Gastroesophageal sphincter (tissue), 4 donors: Measurements from ENCODE around the gene FBXO47. TPM values are rescaled to one million over a fixed set of nuclear protein-coding genes. Genes with fewer than 3 reads are reported as not detected.
A peak's percentile ranks its signal among the peaks of the same experiment; 100 is the strongest.

ENCODE experiments used
- ATAC-seq: fragments of 150-250 bp; one replicate; pipeline ENCODE4 v1.9.1; 2016; ENCODE audit warnings: mild to moderate bottlenecking, moderate library complexity
- H3K27ac ChIP-seq, 4 donors: fragments of 200-600 bp; sonication (generic) in 3 of 4; 1 replicate in 3 of 4; 2 replicates in 1 of 4; pipeline ENCODE4 v1.5.1; 2016 to 2019
- H3K27me3 ChIP-seq: fragments of 200-600 bp; sonication (generic); one replicate; pipeline ENCODE4 v1.5.1; 2019
- H3K36me3 ChIP-seq, 2 donors: fragments of 200-600 bp; sonication (generic); one replicate each; pipeline ENCODE4 v1.5.1; 2019; ENCODE audit warnings: control low read depth in 1 of 2
- H3K4me1 ChIP-seq, 3 donors: fragments of 200-600 bp; sonication (generic); 1 replicate in 2 of 3; 2 replicates in 1 of 3; pipeline ENCODE4 v1.5.1; 2016 to 2019; ENCODE audit warnings: control low read depth in 2 of 3
- H3K4me3 ChIP-seq, 2 donors: fragments of 200-600 bp; sonication (generic); one replicate each; pipeline ENCODE4 v1.5.1; 2019; ENCODE audit warnings: mild to moderate bottlenecking in 1 of 2, moderate library complexity in 1 of 2
- H3K9me3 ChIP-seq, 3 donors: fragments of 200-600 bp; sonication (generic); one replicate each; pipeline ENCODE4 v1.5.1; 2017 to 2019; ENCODE audit warnings: control low read depth in 2 of 3
- CTCF ChIP-seq, 4 experiments: fragments of 200-600 bp in 2 of 4; fragments of 450-650 bp in 2 of 4; sonication (generic) in 1 of 4; IDR thresholded peaks; one replicate each; pipeline ENCODE4 v1.5.1; 2017 to 2019; ENCODE audit warnings: antibody characterized with exemption in 4 of 4, mild to moderate bottlenecking in 2 of 4, moderate library complexity in 2 of 4
- EP300 ChIP-seq: sonication (generic); formaldehyde crosslinking; IDR thresholded peaks from one replicate; pipeline ENCODE4 v1.6.1; 2017; ENCODE audit warnings: antibody characterized with exemption, mild to moderate bottlenecking
- POLR2A ChIP-seq, 2 donors: fragments of 450-650 bp; IDR thresholded peaks; one replicate each; pipeline ENCODE4 v1.6.1; 2017; ENCODE audit warnings: antibody characterized with exemption in 2 of 2, mild to moderate bottlenecking in 2 of 2, moderate library complexity in 1 of 2
- POLR2AphosphoS5 ChIP-seq: sonication (generic); formaldehyde crosslinking; IDR thresholded peaks from one replicate; pipeline ENCODE4 v1.6.1; 2017; ENCODE audit warnings: antibody characterized with exemption
- WGBS, 2 donors: methylation state at CpG; one replicate each; pipeline ENCODE4 v1.1.5; 2018; ENCODE audit warnings: low coverage in 1 of 2; 5-methylcytosine and 5-hydroxymethylcytosine counted together
- total RNA-seq, 4 donors: library from RNA; depleted of rRNA; stranded (reverse); fragments of >200 nt; gene quantifications; one replicate each; pipeline ENCODE4 v1.1.0, GENCODE V29; 2016

Gene FBXO47
- total RNA-seq, 4 donors from 2014 or later = 0.25 TPM; not detected in 3

DNA sequence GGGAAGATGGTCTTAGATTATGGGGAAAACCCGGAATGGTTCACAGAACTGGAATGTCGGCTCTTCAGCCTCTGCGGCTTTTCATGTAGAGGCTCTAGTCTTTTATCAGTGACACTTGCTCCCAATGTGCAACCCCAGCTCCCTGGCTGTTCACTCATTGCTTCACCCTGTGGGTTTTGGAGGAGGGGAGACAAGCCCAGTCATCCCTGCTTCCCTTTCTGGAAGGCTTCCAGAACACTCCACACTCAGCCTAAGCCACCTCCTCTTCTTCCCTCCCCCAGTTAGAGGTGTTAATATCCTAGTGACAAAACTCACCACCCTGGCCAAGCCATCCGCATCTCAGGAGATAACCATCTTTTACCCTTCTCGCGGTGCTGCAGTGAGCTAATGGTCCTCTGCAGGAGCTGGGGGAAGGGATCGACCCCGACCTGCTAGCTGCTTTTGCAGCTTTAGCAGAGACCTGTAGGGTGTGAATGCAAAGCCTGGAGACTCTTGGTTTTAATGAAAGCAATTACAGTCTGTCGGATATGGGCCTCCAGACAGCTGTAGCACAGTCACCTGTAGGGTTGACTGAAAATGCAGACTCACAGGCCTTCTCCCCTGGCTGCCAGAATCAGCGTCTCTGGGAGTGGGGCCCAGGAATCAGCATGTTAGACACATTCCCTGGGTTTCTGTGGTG, 66.1 kb downstream of the FBXO47 start:
- Histone ChIP-seq H3K4me3 (no peak overlapping the region), H3K36me3 (peaks cover 0 to 60% of the 10 kb centered on the region in 2 donors), H3K9me3 (no peaks in the 10 kb centered on the region), H3K4me1 (peaks cover 4 to 80% (median 48%) of the 10 kb centered on the region in 3 donors), H3K27me3 (no peaks in the 10 kb centered on the region), H3K27ac (peak overlapping the region in 3 of 4 donors; percentile 31 to 73 (median 60))
- ATAC-seq = peak; percentile 65
- 22% methylated on average over 5 of the region's 10 CpGs; no CpG with 5 or more reads in 1 of the 2 donors for WGBS, 2 donors
- TF ChIP-seq CTCF (IDR thresholded peaks at IDR 0.05) (no peak), POLR2AphosphoS5 (no peak), POLR2A (IDR thresholded peaks at IDR 0.05) (no peak), EP300 (no peak)

GRCh38 chr17:38899421-38899820, 67.8 kb downstream of the FBXO47 start:
- Histone ChIP-seq H3K4me3 (no peak overlapping the region), H3K36me3 (peaks cover 0 to 59% of the 10 kb centered on the region in 2 donors), H3K4me1 (peaks cover 4 to 90% (median 44%) of the 10 kb centered on the region in 3 donors), H3K9me3 (no peaks in the 10 kb centered on the region), H3K27ac (peak overlapping the region in 3 of 4 donors; percentile 68 to 73 (median 69)), H3K27me3 (no peaks in the 10 kb centered on the region)
- ATAC-seq = no peak
- TF ChIP-seq CTCF (IDR thresholded peaks at IDR 0.05) (no peak), POLR2A (IDR thresholded peaks at IDR 0.05) (no peak), POLR2AphosphoS5 (no peak), EP300 (no peak)
- 80 to 85% methylated on average over 1 to 4 of the region's 5 CpGs for WGBS, 2 donors

- Histone ChIP-seq H3K27ac (peak overlapping the region in 3 of 4 donors; percentile 68 to 73 (median 69)), H3K36me3 (peaks cover 0 to 56% of the 10 kb centered on the region in 2 donors), H3K27me3 (no peaks in the 10 kb centered on the region), H3K4me1 (peaks cover 4 to 96% (median 48%) of the 10 kb centered on the region in 3 donors), H3K4me3 (no peak overlapping the region), H3K9me3 (no peaks in the 10 kb centered on the region)
- TF ChIP-seq POLR2AphosphoS5 = no peak
- TF ChIP-seq POLR2A (IDR thresholded peaks at IDR 0.05) = no peak
- no peak for TF ChIP-seq EP300
- TF ChIP-seq CTCF (IDR thresholded peaks at IDR 0.05) = no peak
- WGBS, 2 donors = 55 to 78% methylated on average over 5 of the region's 11 CpGs
- no peak for ATAC-seq
These were observed 68.3 kb downstream of the FBXO47 start for GRCh38 chr17:38898812-38899348.

DNA sequence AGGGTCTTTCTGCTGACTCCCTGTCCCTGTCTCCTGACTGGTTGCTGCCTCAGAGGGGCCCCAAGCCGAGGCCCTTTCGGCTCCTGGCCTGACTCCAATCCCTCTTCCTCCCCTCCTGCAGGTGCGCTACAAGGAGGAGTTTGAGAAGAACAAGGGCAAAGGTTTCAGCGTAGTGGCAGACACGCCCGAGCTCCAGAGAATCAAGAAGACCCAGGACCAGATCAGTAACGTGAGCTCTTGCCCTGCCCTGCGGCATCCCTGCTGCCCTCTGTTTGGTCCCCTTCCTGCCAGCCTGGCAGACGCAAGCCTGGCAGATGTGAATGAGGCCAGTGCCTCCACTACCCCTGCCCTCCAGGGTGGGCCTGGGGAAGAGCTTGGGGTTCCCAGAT, 68.9 kb downstream of the FBXO47 start:
- H3K9me3 ChIP-seq = no peaks in the 10 kb centered on the region
- TF ChIP-seq CTCF (IDR thresholded peaks at IDR 0.05) = no peak
- no peak for TF ChIP-seq EP300
- TF ChIP-seq POLR2AphosphoS5 = no peak
- no peak for TF ChIP-seq POLR2A (IDR thresholded peaks at IDR 0.05)
- ATAC-seq = no peak
- peaks cover 4 to 98% (median 54%) of the 10 kb centered on the region in 3 donors for H3K4me1 ChIP-seq
- H3K4me3 ChIP-seq = no peak overlapping the region
- 53% methylated on average over 3 of the region's 9 CpGs; no CpG with 5 or more reads in 1 of the 2 donors for WGBS, 2 donors
- H3K27me3 ChIP-seq = no peaks in the 10 kb centered on the region
- peaks cover 0 to 51% of the 10 kb centered on the region in 2 donors for H3K36me3 ChIP-seq
- H3K27ac ChIP-seq = peak overlapping the region in 3 of 4 donors; percentile 68 to 73 (median 69)
